ENCODE data around the gene VCAM1.

DNA sequence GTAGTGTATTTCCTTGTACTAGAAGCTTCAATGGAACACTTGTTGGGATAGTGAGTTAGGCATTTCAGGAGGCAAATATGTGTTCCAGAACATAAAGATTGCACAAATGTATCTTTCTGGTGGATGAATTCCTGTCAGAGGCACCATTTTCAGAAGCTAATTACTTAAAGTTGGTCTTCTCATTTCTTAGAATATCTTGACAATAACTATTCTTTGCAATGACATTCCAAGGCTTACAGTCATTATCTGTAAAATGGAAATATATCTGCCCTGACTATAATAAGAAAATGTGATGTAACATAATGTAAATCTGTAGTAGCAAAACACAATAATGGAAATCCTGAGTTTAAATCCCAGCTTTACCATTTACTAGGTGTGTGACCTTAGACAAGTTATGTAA lies 2.7 kb downstream of the VCAM1 start:
- TF ChIP-seq TCF12 (IDR thresholded peaks at IDR 0.05; ENCODE audit: low read depth) (no peak), EP300 (IDR thresholded peaks at IDR 0.05; ENCODE audit: borderline replicate concordance) (no peak), CEBPB (IDR thresholded peaks at IDR 0.05) (no peak), EGR1 (IDR thresholded peaks at IDR 0.05) (no peak), TAF1 (IDR thresholded peaks at IDR 0.05; ENCODE audit: low read depth) (no peak), RAD21 (IDR thresholded peaks at IDR 0.05; ENCODE audit: low read depth) (no peak), CREB1 (IDR thresholded peaks at IDR 0.05; ENCODE audit: low read depth) (no peak), MAX (IDR thresholded peaks at IDR 0.05) (no peak), YY1 (IDR thresholded peaks at IDR 0.05; ENCODE audit: low read depth) (no peak), NFIC (IDR thresholded peaks at IDR 0.05) (no peak), TEAD4 (IDR thresholded peaks at IDR 0.05) (no peak), FOXM1 (IDR thresholded peaks at IDR 0.05; ENCODE audit: borderline replicate concordance, low read depth) (no peak)
- TF ChIP-seq, protein P1, sequence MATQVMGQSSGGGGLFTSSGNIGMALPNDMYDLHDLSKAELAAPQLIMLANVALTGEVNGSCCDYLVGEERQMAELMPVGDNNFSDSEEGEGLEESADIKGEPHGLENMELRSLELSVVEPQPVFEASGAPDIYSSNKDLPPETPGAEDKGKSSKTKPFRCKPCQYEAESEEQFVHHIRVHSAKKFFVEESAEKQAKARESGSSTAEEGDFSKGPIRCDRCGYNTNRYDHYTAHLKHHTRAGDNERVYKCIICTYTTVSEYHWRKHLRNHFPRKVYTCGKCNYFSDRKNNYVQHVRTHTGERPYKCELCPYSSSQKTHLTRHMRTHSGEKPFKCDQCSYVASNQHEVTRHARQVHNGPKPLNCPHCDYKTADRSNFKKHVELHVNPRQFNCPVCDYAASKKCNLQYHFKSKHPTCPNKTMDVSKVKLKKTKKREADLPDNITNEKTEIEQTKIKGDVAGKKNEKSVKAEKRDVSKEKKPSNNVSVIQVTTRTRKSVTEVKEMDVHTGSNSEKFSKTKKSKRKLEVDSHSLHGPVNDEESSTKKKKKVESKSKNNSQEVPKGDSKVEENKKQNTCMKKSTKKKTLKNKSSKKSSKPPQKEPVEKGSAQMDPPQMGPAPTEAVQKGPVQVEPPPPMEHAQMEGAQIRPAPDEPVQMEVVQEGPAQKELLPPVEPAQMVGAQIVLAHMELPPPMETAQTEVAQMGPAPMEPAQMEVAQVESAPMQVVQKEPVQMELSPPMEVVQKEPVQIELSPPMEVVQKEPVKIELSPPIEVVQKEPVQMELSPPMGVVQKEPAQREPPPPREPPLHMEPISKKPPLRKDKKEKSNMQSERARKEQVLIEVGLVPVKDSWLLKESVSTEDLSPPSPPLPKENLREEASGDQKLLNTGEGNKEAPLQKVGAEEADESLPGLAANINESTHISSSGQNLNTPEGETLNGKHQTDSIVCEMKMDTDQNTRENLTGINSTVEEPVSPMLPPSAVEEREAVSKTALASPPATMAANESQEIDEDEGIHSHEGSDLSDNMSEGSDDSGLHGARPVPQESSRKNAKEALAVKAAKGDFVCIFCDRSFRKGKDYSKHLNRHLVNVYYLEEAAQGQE (IDR thresholded peaks at IDR 0.05; ENCODE audit: low read depth), result no peak
- TF ChIP-seq, protein P2, sequence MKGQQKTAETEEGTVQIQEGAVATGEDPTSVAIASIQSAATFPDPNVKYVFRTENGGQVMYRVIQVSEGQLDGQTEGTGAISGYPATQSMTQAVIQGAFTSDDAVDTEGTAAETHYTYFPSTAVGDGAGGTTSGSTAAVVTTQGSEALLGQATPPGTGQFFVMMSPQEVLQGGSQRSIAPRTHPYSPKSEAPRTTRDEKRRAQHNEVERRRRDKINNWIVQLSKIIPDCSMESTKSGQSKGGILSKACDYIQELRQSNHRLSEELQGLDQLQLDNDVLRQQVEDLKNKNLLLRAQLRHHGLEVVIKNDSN (IDR thresholded peaks at IDR 0.05), result no peak

Data from Ishikawa (cell line).